Pancreas (tissue), 10 donors: Measurements from ENCODE around the gene TUBGCP2. TPM values are rescaled to one million over a fixed set of nuclear protein-coding genes. Genes with fewer than 3 reads are reported as not detected.
A peak's percentile ranks its signal among the peaks of the same experiment; 100 is the strongest.

ENCODE experiments used
- ATAC-seq, 4 donors: fragments of 200-7000 bp; cut with Tn5 transposase; one replicate each; pipeline versions ENCODE4 v1.8.0 to v1.9.1; 2020; ENCODE audit warnings: mild to moderate bottlenecking in 4 of 4, moderate library complexity in 4 of 4
- DNase-seq, 6 donors: peaks; one replicate each; pipeline ENCODE4 v3.0.0-alpha.2; 2020
- FAIRE-seq: peaks from 2 replicates; lab custom pipeline; 2012; peaks lifted over from hg19 to GRCh38; lab: Jason Lieb, UNC
- H3K27ac ChIP-seq, 4 donors: fragments of 200-600 bp; sonication (generic); 1 replicate in 3 of 4; 2 replicates in 1 of 4; pipeline versions ENCODE4 v1.5.0 to v1.8.0; 2020
- H3K27me3 ChIP-seq, 4 donors: fragments of 200-600 bp; one replicate each; pipeline ENCODE4 v1.8.0; 2021
- H3K36me3 ChIP-seq, 3 donors: fragments of 200-600 bp; sonication (generic) in 1 of 3; one replicate each; pipeline versions ENCODE4 v1.5.0 to v1.8.0; 2020 to 2021
- H3K4me1 ChIP-seq, 3 donors: fragments of 200-600 bp; one replicate each; pipeline ENCODE4 v1.8.0; 2021
- H3K4me3 ChIP-seq, 4 donors: fragments of 200-600 bp; sonication (generic) in 2 of 4; one replicate each; pipeline versions ENCODE4 v1.5.0 to v1.8.0; 2020 to 2021
- H3K9me3 ChIP-seq, 4 donors: fragments of 200-600 bp; one replicate each; pipeline ENCODE4 v1.8.0; 2021
- CTCF ChIP-seq, 4 donors: fragments of 200-600 bp; sonication (generic) in 3 of 4; IDR thresholded peaks; one replicate each; pipeline versions ENCODE4 v1.5.0 to v1.8.0; 2021; ENCODE audit warnings: antibody characterized with exemption in 4 of 4
- WGBS, 2 donors: extraction: QIAGEN DNeasy Blood & Tissue Kit; methylation state at CpG; one replicate each; pipeline ENCODE4 v1.1.7; 2013; 5-methylcytosine and 5-hydroxymethylcytosine counted together
- intact Hi-C, 3 donors: fragments of 100-400 bp; cut with DNase I; formaldehyde crosslinking; loops; one replicate each; pipeline versions ENCODE4 v1.11.1 to v1.14.2; 2022
- polyA plus RNA-seq, 2 donors: library from polyadenylated mRNA; stranded (reverse); fragments of 200-250 nt; gene quantifications; one replicate each; pipeline ENCODE4 v1.2.3, GENCODE V29; 2013
- total RNA-seq, 6 donors: library from RNA; stranded (reverse); fragmentation: NEBNext Ultra II Directional in 4 of 6; extraction: Animal tissue kit (Norgen Biotek cat#: 25700) in 4 of 6; gene quantifications; one replicate each; pipeline versions ENCODE4 v1.2.1 to v1.2.4, GENCODE V29; 2021 to 2023
- donor health status: healthy with polysubstance abuse.
- donor health status: DM: no; HTN: no; CAD: no; lungs with moderate emphysema.
- donor health status: DM: no; HTN: no; CAD: no.
- donor health status: control.
- donor health status: control.
- donor health status: Bipolar disorder and iron deficiency.
- donor health status: DM: yes; HTN: yes; CAD: no.
- donor health status: DM: no; HTN: no; CAD: no.
- donor health status: DM: no; HTN: no; CAD: no.
- donor health status: DM: yes; HTN: yes; CAD: no.

TUBGCP2 gene
- total and polyA plus RNA-seq, 8 donors, result 23.5 to 161 (median 29.3) TPM

- Histone ChIP-seq H3K9me3 (no peaks in the 10 kb centered on the region), H3K27ac (no peak overlapping the region), H3K27me3 (no peaks in the 10 kb centered on the region), H3K4me1 (peaks cover 9 to 13% (median 10%) of the 10 kb centered on the region in 3 donors), H3K36me3 (no peaks in the 10 kb centered on the region), H3K4me3 (no peak overlapping the region)
- TF ChIP-seq CTCF (IDR thresholded peaks at IDR 0.05), result no peak
- FAIRE-seq (no peak), ATAC-seq (no peak), DNase-seq (no peak)
- intact Hi-C loops, result no loop called here
- 92% methylated on average over 6 of the region's 6 CpGs for WGBS, 2 donors
These were observed 46.6 kb upstream of the TUBGCP2 start for GRCh38 chr10:133355266-133355665.

GRCh38 chr10:133354672-133355240 lies 46.1 kb upstream of the TUBGCP2 start:
- ATAC-seq, result no peak
- TF ChIP-seq CTCF (IDR thresholded peaks at IDR 0.05), result no peak
- Histone ChIP-seq H3K4me3 (no peak overlapping the region), H3K27ac (no peak overlapping the region), H3K4me1 (peaks cover 4 to 9% (median 6%) of the 10 kb centered on the region in 3 donors), H3K9me3 (no peaks in the 10 kb centered on the region), H3K27me3 (no peaks in the 10 kb centered on the region), H3K36me3 (no peaks in the 10 kb centered on the region)
- FAIRE-seq, result no peak
- no peak for DNase-seq
- intact Hi-C loops, result no loop called here
- WGBS, 2 donors, result 91 to 97% methylated on average over 14 of the region's 14 CpGs

- ATAC-seq (no peak), FAIRE-seq (no peak), DNase-seq (no peak)
- 83 to 94% methylated on average over 15 to 16 of the region's 16 CpGs for WGBS, 2 donors
- no peak overlapping the region for H3K4me3 ChIP-seq
- H3K36me3 ChIP-seq, result no peaks in the 10 kb centered on the region
- peaks cover 0 to 6% (median 3%) of the 10 kb centered on the region in 3 donors for H3K4me1 ChIP-seq
- H3K27me3 ChIP-seq, result no peaks in the 10 kb centered on the region
- intact Hi-C loops, result no loop called here
- no peaks in the 10 kb centered on the region for H3K9me3 ChIP-seq
- no peak for TF ChIP-seq CTCF (IDR thresholded peaks at IDR 0.05)
- H3K27ac ChIP-seq, result no peak overlapping the region
These were observed 45.4 kb upstream of the TUBGCP2 start for GRCh38 chr10:133353988-133354605.

GRCh38 chr10:133353202-133353959 lies 44.7 kb upstream of the TUBGCP2 start:
- Histone ChIP-seq H3K4me3 (no peak overlapping the region), H3K27ac (no peak overlapping the region), H3K27me3 (no peaks in the 10 kb centered on the region), H3K4me1 (peaks cover 0 to 2% (median 0%) of the 10 kb centered on the region in 3 donors), H3K36me3 (no peaks in the 10 kb centered on the region), H3K9me3 (no peaks in the 10 kb centered on the region)
- peak in 1 of 4 donors; percentile 2 for ATAC-seq
- intact Hi-C loops, result no loop called here
- DNase-seq, result peak in 1 of 6 donors; percentile 59
- 61 to 62% methylated on average over 16 of the region's 16 CpGs for WGBS, 2 donors
- no peak for FAIRE-seq
- no peak for TF ChIP-seq CTCF (IDR thresholded peaks at IDR 0.05)
